Endothelial cell of umbilical vein (primary cell): ENCODE measurements around the gene PRR3. TPM values are rescaled to one million over a fixed set of nuclear protein-coding genes. Genes with fewer than 3 reads are reported as not detected.

Source experiments
- BruUV-seq: library from RNA; stranded (reverse); fragments of 400-500 nt; replicated peaks from 2 replicates; lab custom pipeline; 2021; lab: Mats Ljungman, UMichigan
- CTCF ChIA-PET: fragments of 300-600, 350-600 bp; sonication (Branson Sonifier 250); formaldehyde crosslinking; loops from one replicate; lab custom pipeline; 2021; ENCODE audit warnings: antibody characterized with exemption, inconsistent platforms; lab: Charles Lee
- POLR2A ChIA-PET: fragments of 300-600, 350-600 bp; sonication (Branson Sonifier 250); formaldehyde crosslinking; loops from one replicate; lab custom pipeline; 2021; ENCODE audit warnings: antibody characterized with exemption, inconsistent platforms; lab: Charles Lee
- DNase-seq: peaks from one replicate; pipeline ENCODE4 v3.0.0-alpha.2; 2011; ENCODE audit warnings: low read depth, low spot score
- FAIRE-seq: peaks from 2 replicates; lab custom pipeline; 2011; peaks lifted over from hg19 to GRCh38; lab: Jason Lieb, UNC
- H2AFZ ChIP-seq: 2 replicates; pipeline ENCODE4 v1.6.0; 2012; ENCODE audit warnings: low read depth, low read length, control low read depth, inconsistent platforms
- H3K27ac ChIP-seq: 2 replicates; pipeline ENCODE4 v1.5.1; 2011; ENCODE audit warnings: low read depth, mild to moderate bottlenecking, control low read depth, low read length, moderate library complexity; ENCODE audit not compliant: insufficient read depth
- H3K27me3 ChIP-seq, 2 experiments: 2 replicates each; pipeline versions ENCODE4 v1.6.0 to v1.6.1; 2011; ENCODE audit warnings: low read length in 2 of 2, mixed read lengths in 1 of 2; ENCODE audit not compliant: control insufficient read depth in 2 of 2, insufficient read depth in 2 of 2
- H3K36me3 ChIP-seq, 2 experiments: 2 replicates in 1 of 2; 3 replicates in 1 of 2; pipeline ENCODE4 v1.5.1; 2011; ENCODE audit warnings: low read length in 2 of 2, mild to moderate bottlenecking in 1 of 2, moderate library complexity in 1 of 2; ENCODE audit not compliant: control insufficient read depth in 2 of 2, insufficient read depth in 2 of 2; ENCODE audit errors: extremely low read depth in 1 of 2
- H3K4me1 ChIP-seq: 3 replicates; pipeline ENCODE4 v1.5.1; 2011; ENCODE audit warnings: mild to moderate bottlenecking, low read length; ENCODE audit not compliant: control insufficient read depth, insufficient read depth; ENCODE audit errors: extremely low read depth
- H3K4me2 ChIP-seq: 2 replicates; pipeline ENCODE4 v1.6.1; 2011; ENCODE audit warnings: low read length, control low read depth, mixed read lengths; ENCODE audit not compliant: insufficient read depth
- H3K4me3 ChIP-seq, 3 experiments: fragments of 200-600 bp in 1 of 3; sonication (generic), shearing (Covaris generic) in 1 of 3; replicated peaks in 1 of 3; 2 replicates each; pipeline ENCODE4 v1.5.1; 2011 to 2016; ENCODE audit warnings: control low read depth in 3 of 3, low read length in 3 of 3, mild to moderate bottlenecking in 2 of 3, inconsistent platforms in 1 of 3, low read depth in 1 of 3, moderate library complexity in 1 of 3; ENCODE audit not compliant: insufficient read depth in 1 of 3
- H3K79me2 ChIP-seq: 2 replicates; pipeline ENCODE4 v1.6.0; 2012; ENCODE audit warnings: low read length, inconsistent platforms; ENCODE audit not compliant: control insufficient read depth, insufficient read depth
- H3K9ac ChIP-seq: replicated peaks from 2 replicates; pipeline ENCODE3; 2011; ENCODE audit warnings: low read length, control low read depth; ENCODE audit not compliant: insufficient read depth; ENCODE audit errors: extremely low read depth
- H3K9me1 ChIP-seq: replicated peaks from 3 replicates; pipeline ENCODE4 v1.6.0; 2011; ENCODE audit warnings: mild to moderate bottlenecking, low read length; ENCODE audit not compliant: control insufficient read depth, insufficient read depth; ENCODE audit errors: extremely low read depth
- H3K9me3 ChIP-seq: replicated peaks from 2 replicates; pipeline ENCODE4 v1.5.1; 2012; ENCODE audit warnings: low read length, inconsistent platforms; ENCODE audit not compliant: control insufficient read depth, insufficient read depth
- H4K20me1 ChIP-seq: replicated peaks from 2 replicates; pipeline ENCODE3; 2011; ENCODE audit warnings: mild to moderate bottlenecking, low read length; ENCODE audit not compliant: control insufficient read depth, insufficient read depth; ENCODE audit errors: extremely low read depth
- CTCF ChIP-seq, 2 donors: IDR thresholded peaks; 1 replicate in 1 of 2; 2 replicates in 1 of 2; pipeline ENCODE4 v1.5.1; 2011; ENCODE audit warnings: low read length in 2 of 2, mild to moderate bottlenecking in 2 of 2, moderate library complexity in 2 of 2, control low read depth in 1 of 2, inconsistent platforms in 1 of 2, low read depth in 1 of 2; ENCODE audit not compliant: insufficient read depth in 1 of 2; ENCODE audit errors: extremely low read depth in 1 of 2
- EZH2 ChIP-seq: IDR thresholded peaks from 2 replicates; pipeline ENCODE4 v1.6.1; 2012; ENCODE audit warnings: borderline replicate concordance, low read depth, mild to moderate bottlenecking, moderate library complexity, low read length, inconsistent platforms; ENCODE audit not compliant: severe bottlenecking
- FOS ChIP-seq: IDR thresholded peaks from 2 replicates; pipeline ENCODE4 v1.6.1; 2011; ENCODE audit warnings: mild to moderate bottlenecking, low read length, moderate library complexity, borderline replicate concordance; ENCODE audit not compliant: insufficient read depth
- GATA2 ChIP-seq: IDR thresholded peaks from 2 replicates; pipeline ENCODE4 v1.7.0; 2011; ENCODE audit warnings: low read depth, mild to moderate bottlenecking, moderate library complexity, mixed read lengths, low read length; ENCODE audit not compliant: insufficient read length, insufficient read depth
- JUN ChIP-seq: IDR thresholded peaks from 2 replicates; pipeline ENCODE4 v1.6.1; 2011; ENCODE audit warnings: borderline replicate concordance, low read depth; ENCODE audit not compliant: insufficient read length, insufficient read depth
- MAX ChIP-seq: IDR thresholded peaks from 2 replicates; pipeline ENCODE4 v1.6.1; 2011; ENCODE audit not compliant: insufficient read depth, insufficient read length
- MYC ChIP-seq: IDR thresholded peaks from one replicate; pipeline ENCODE4 v1.6.1; 2011; ENCODE audit warnings: mild to moderate bottlenecking, low read depth, low read length
- POLR2A ChIP-seq: IDR thresholded peaks from 2 replicates; pipeline ENCODE4 v1.6.1; 2012; ENCODE audit warnings: low read depth, mild to moderate bottlenecking, control low read depth, low read length
- POLR2AphosphoS5 ChIP-seq: IDR thresholded peaks from 2 replicates; pipeline ENCODE4 v1.6.1; 2012; ENCODE audit warnings: low read depth, mild to moderate bottlenecking, control low read depth, low read length, moderate library complexity; ENCODE audit not compliant: insufficient read depth
- dilution Hi-C: fragments of 300-500 bp; cut with MboI; formaldehyde crosslinking; loops from one replicate; pipeline ENCODE4 v1.15.0; 2019; ENCODE audit warnings: low sequenced_read_pairs; ENCODE audit not compliant: extremely low pct_ligation_motif_present
- intact Hi-C: fragments of 100-400 bp; cut with micrococcal nuclease; formaldehyde crosslinking; loops from one replicate; pipeline ENCODE4 v1.10.0; 2022
- polyA plus RNA-seq, 4 experiments: library from polyadenylated mRNA; depleted of rRNA in 3 of 4; stranded (reverse) in 3 of 4; unstranded in 1 of 4; fragments of >200 nt; gene quantifications; 2 replicates each; pipeline versions ENCODE4 v1.2.1 to v1.2.3, GENCODE V29; 2011 to 2012; ENCODE audit warnings: missing spikeins in 1 of 4
- total RNA-seq: library from RNA; stranded (reverse); gene quantifications from 2 replicates; pipeline ENCODE4 v1.2.3, GENCODE V29; 2021

The PRR3 gene
- total and polyA plus RNA-seq, 2 donors (not counting 3 experiments of a cell fraction or from before 2014, with no cell fraction given): 10.6 to 22.3 TPM

- TF ChIP-seq EZH2 (no peak), JUN (no peak), MYC (no peak), MAX (no peak), POLR2A (no peak), POLR2AphosphoS5 (no peak), FOS (no peak), GATA2 (no peak), CTCF (IDR thresholded peaks at IDR 0.05; ENCODE audit: extremely low read depth in 1 of 2, insufficient read depth in 1 of 2, low read depth in 1 of 2, low read length in 2 of 2) (no peak)
- H4K20me1 ChIP-seq: no peaks in the 10 kb centered on the region
- H3K79me2 ChIP-seq: peaks cover 18% of the 10 kb centered on the region
- intact Hi-C loops (no loop called here), dilution Hi-C loops (no loop called here)
- no TSS peak for BruUV-seq
- H3K4me2 ChIP-seq: no peak overlapping the region
- H3K9ac ChIP-seq: no peak overlapping the region
- no peaks in the 10 kb centered on the region for H3K9me1 ChIP-seq
- no peak overlapping the region for H3K27ac ChIP-seq
- H3K4me1 ChIP-seq: peaks cover 18% of the 10 kb centered on the region
- no peak overlapping the region for H2AFZ ChIP-seq
- DNase-seq (no peak), FAIRE-seq (no peak)
- no peaks in the 10 kb centered on the region for H3K36me3 ChIP-seq
- no peak overlapping the region for H3K4me3 ChIP-seq
- POLR2A ChIA-PET: no interaction called here
- H3K27me3 ChIP-seq: no peaks in the 10 kb centered on the region
- no peaks in the 10 kb centered on the region for H3K9me3 ChIP-seq
- CTCF ChIA-PET: interaction anchor here (1.8 kb wide), 1 partner anchor 23 kb away, joined by 9 read pairs; no protein-coding TSS in a partner anchor
Observed at GRCh38 chr6:30568245-30568644, 11.2 kb downstream of the PRR3 start.
